KMS-11 (cell line): ENCODE measurements around the gene TAX1BP1.

Experiments used
- H2AFZ ChIP-seq: fragments of 200-600 bp; sonication (generic); 2 replicates; pipeline ENCODE4 v1.6.1; 2016; ENCODE audit warnings: antibody characterized with exemption, mixed run types, low read depth
- H3K27ac ChIP-seq: fragments of 200-600 bp; sonication (generic); 2 replicates; pipeline ENCODE4 v1.6.1; 2016; ENCODE audit warnings: mild to moderate bottlenecking, mixed run types
- H3K27me3 ChIP-seq: fragments of 200-600 bp; sonication (generic); 2 replicates; pipeline ENCODE4 v1.6.1; 2017; ENCODE audit warnings: mild to moderate bottlenecking, low read depth, mixed run types, moderate library complexity; ENCODE audit not compliant: insufficient read depth
- H3K36me3 ChIP-seq: fragments of 200-600 bp; sonication (generic); 2 replicates; pipeline ENCODE4 v1.6.1; 2017; ENCODE audit warnings: mild to moderate bottlenecking, mixed run types; ENCODE audit not compliant: insufficient read depth
- H3K4me1 ChIP-seq: fragments of 200-600 bp; sonication (generic); 2 replicates; pipeline ENCODE4 v1.6.1; 2016; ENCODE audit warnings: mild to moderate bottlenecking, low read depth, mixed run types; ENCODE audit not compliant: poor library complexity, severe bottlenecking
- H3K4me2 ChIP-seq: fragments of 200-600 bp; sonication (generic); 2 replicates; pipeline ENCODE4 v1.7.0; 2016; ENCODE audit warnings: mild to moderate bottlenecking, mixed run types
- H3K4me3 ChIP-seq: fragments of 200-600 bp; sonication (generic); IDR thresholded peaks from 2 replicates; pipeline ENCODE4 v1.6.1; 2017; ENCODE audit warnings: low read depth, low read length, mixed read lengths; ENCODE audit not compliant: insufficient read depth
- H3K79me2 ChIP-seq: fragments of 200-600 bp; sonication (generic); 2 replicates; pipeline ENCODE4 v1.6.1; 2016; ENCODE audit warnings: low read depth, mixed run types; ENCODE audit not compliant: insufficient read depth
- H3K9ac ChIP-seq: fragments of 200-600 bp; sonication (generic); 2 replicates; pipeline ENCODE4 v1.6.1; 2016; ENCODE audit warnings: mild to moderate bottlenecking, mixed run types
- H4K20me1 ChIP-seq: fragments of 200-600 bp; sonication (generic); 2 replicates; pipeline ENCODE4 v1.6.1; 2016; ENCODE audit warnings: mild to moderate bottlenecking, mixed run types; ENCODE audit not compliant: insufficient read depth
- TF ChIP-seq, protein P1 (sequence below): fragments of 200-600 bp; sonication (generic); conservative IDR thresholded peaks from 2 replicates; pipeline ENCODE4 v1.6.1; 2017; ENCODE audit warnings: low read depth, mild to moderate bottlenecking, antibody characterized with exemption, low read length, moderate library complexity, mixed read lengths

The TAX1BP1 gene

DNA sequence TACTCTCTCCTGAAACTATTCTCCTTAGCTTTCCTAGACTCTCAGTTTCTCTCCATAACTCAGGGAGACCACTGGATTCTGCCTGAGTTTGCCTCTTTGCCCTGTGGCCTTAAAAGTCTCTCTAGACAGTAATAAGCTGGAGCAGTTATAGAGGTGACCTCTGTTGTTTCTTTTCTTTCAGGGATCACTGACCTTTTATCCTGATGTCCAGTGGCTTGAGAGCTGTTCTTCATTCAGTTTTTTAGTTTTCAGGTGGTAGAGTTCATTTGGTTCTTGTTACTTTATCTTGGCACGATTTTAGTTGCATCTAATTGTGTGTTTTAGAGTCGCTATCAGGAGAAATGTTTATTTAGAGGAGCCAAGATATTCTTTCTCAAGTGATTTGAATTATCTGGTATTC is 37.7 kb downstream of the TAX1BP1 start:
- Histone ChIP-seq H3K79me2 (no peaks in the 10 kb centered on the region), H3K4me1 (no peaks in the 10 kb centered on the region), H3K27me3 (no peaks in the 10 kb centered on the region), H3K4me2 (no peak overlapping the region), H3K9ac (no peak overlapping the region), H3K27ac (no peak overlapping the region), H3K4me3 (no peak overlapping the region), H4K20me1 (no peaks in the 10 kb centered on the region), H3K36me3 (no peaks in the 10 kb centered on the region), H2AFZ (no peak overlapping the region)
- TF ChIP-seq, protein P1, sequence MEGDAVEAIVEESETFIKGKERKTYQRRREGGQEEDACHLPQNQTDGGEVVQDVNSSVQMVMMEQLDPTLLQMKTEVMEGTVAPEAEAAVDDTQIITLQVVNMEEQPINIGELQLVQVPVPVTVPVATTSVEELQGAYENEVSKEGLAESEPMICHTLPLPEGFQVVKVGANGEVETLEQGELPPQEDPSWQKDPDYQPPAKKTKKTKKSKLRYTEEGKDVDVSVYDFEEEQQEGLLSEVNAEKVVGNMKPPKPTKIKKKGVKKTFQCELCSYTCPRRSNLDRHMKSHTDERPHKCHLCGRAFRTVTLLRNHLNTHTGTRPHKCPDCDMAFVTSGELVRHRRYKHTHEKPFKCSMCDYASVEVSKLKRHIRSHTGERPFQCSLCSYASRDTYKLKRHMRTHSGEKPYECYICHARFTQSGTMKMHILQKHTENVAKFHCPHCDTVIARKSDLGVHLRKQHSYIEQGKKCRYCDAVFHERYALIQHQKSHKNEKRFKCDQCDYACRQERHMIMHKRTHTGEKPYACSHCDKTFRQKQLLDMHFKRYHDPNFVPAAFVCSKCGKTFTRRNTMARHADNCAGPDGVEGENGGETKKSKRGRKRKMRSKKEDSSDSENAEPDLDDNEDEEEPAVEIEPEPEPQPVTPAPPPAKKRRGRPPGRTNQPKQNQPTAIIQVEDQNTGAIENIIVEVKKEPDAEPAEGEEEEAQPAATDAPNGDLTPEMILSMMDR, result no peak

DNA sequence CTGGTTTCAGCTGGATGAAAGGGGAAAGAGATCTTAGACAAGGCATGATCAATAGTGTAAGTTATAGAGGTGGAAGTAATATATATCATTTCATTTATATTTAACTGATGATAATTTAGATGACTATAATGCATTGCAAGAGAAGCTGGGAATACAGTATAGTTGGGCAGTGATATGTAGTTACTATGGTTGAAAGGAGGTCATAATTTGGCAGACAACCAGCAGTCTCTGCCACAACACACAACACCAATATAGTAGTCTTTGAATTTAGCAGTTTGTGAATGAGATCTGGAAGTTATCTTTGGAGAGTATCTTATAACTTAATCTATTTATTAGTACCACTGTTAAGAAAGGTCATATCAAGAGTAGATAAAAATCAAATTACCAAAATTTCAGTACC is 39.9 kb downstream of the TAX1BP1 start:
- TF ChIP-seq, protein P1, result no peak
- Histone ChIP-seq H3K27me3 (no peaks in the 10 kb centered on the region), H3K27ac (no peak overlapping the region), H2AFZ (no peak overlapping the region), H3K4me1 (peaks cover 8% of the 10 kb centered on the region), H3K9ac (no peak overlapping the region), H3K4me3 (no peak overlapping the region), H3K79me2 (no peaks in the 10 kb centered on the region), H3K36me3 (no peaks in the 10 kb centered on the region), H3K4me2 (no peak overlapping the region), H4K20me1 (no peaks in the 10 kb centered on the region)

DNA sequence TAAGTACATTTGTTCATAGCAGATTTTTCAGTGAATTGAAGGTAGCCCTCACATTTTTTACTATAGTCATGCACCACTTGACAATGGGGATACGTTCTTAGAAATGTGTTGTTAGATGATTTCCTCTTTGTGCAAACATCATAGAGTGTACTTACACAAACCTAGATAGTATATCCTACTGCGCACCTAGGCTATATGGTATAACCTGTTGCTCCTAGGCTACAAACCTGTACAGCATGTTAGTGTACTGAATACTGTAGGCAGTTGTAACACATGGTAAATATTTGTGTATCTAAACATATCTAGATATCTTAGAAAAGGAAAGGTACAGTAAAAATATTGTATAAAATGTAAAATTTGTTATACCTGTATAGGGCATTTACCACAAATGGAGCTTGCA is 41.2 kb downstream of the TAX1BP1 start:
- Histone ChIP-seq H2AFZ (no peak overlapping the region), H3K79me2 (no peaks in the 10 kb centered on the region), H3K36me3 (0 out of 2 replicates have a peak, but pooled peaks cover under 1% of the 10 kb centered on the region), H3K4me1 (peaks cover 8% of the 10 kb centered on the region), H3K4me2 (no peak overlapping the region), H3K9ac (no peak overlapping the region), H3K27me3 (no peaks in the 10 kb centered on the region), H3K27ac (no peak overlapping the region), H3K4me3 (no peak overlapping the region), H4K20me1 (no peaks in the 10 kb centered on the region)
- TF ChIP-seq, protein P1, result no peak

DNA sequence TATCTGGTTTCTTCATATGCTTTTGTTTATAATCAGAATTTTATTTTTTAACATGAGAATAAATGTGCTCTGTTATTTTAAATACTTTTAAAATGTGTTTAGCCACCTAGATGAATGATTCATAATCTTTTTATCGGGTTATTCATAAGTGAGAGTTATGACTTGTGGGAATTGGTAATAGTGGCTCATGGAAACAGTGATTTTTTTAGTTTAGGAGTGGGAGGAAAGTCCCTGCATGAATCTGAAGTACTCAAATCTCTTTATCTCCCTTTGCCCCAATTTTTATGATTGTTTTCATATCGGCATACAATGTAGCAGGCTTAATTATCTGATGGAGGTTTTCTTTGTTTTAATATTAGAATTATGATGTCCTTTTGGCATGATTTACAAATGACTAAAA is 42.9 kb downstream of the TAX1BP1 start:
- Histone ChIP-seq H3K9ac (no peak overlapping the region), H3K27me3 (no peaks in the 10 kb centered on the region), H3K4me1 (peaks cover 8% of the 10 kb centered on the region), H3K79me2 (no peaks in the 10 kb centered on the region), H3K4me3 (no peak overlapping the region), H3K4me2 (no peak overlapping the region), H3K36me3 (0 out of 2 replicates have a peak, but pooled peaks cover 4% of the 10 kb centered on the region), H3K27ac (no peak overlapping the region), H2AFZ (no peak overlapping the region), H4K20me1 (no peaks in the 10 kb centered on the region)
- TF ChIP-seq, protein P1, result no peak
